Lung (tissue), 12 donors: ENCODE measurements around the gene SLC8A2. TPM values are rescaled to one million over a fixed set of nuclear protein-coding genes. Genes with fewer than 3 reads are reported as not detected.

Source experiments
- ATAC-seq: fragments of 200-7000 bp; cut with Tn5 transposase; one replicate; pipeline ENCODE4 v1.9.1; 2020; ENCODE audit warnings: moderate number of reproducible peaks; ENCODE audit not compliant: insufficient read depth, low FRiP score
- DNase-seq, 3 donors: peaks; one replicate each; pipeline ENCODE4 v3.0.0-alpha.2; 2013 to 2017
- H3K27ac ChIP-seq, 2 donors: one replicate each; pipeline ENCODE4 v1.5.1; 2013; ENCODE audit warnings: mild to moderate bottlenecking in 2 of 2, moderate library complexity in 2 of 2, control low read depth in 1 of 2, inconsistent platforms in 1 of 2, low read depth in 1 of 2, low read length in 1 of 2
- H3K27me3 ChIP-seq, 3 donors: one replicate each; pipeline ENCODE4 v1.5.1; 2013; ENCODE audit warnings: low read length in 2 of 3; ENCODE audit not compliant: control insufficient read depth in 3 of 3, insufficient read depth in 3 of 3
- H3K36me3 ChIP-seq, 4 donors: one replicate each; pipeline ENCODE4 v1.5.1; 2013; ENCODE audit warnings: low read length in 4 of 4, mild to moderate bottlenecking in 1 of 4, moderate library complexity in 1 of 4; ENCODE audit not compliant: control insufficient read depth in 4 of 4, insufficient read depth in 4 of 4
- H3K4me1 ChIP-seq, 5 donors: one replicate each; pipeline ENCODE4 v1.5.1; 2013; ENCODE audit warnings: low read length in 5 of 5, mild to moderate bottlenecking in 2 of 5, moderate library complexity in 1 of 5; ENCODE audit not compliant: control insufficient read depth in 5 of 5, insufficient read depth in 5 of 5
- H3K4me3 ChIP-seq: one replicate; pipeline ENCODE4 v1.5.1; 2013; ENCODE audit warnings: mild to moderate bottlenecking, control low read depth, moderate library complexity
- H3K9ac ChIP-seq, 2 donors: one replicate each; pipeline ENCODE4 v1.5.1; 2013; ENCODE audit warnings: low read length in 2 of 2, control low read depth in 1 of 2; ENCODE audit not compliant: insufficient read depth in 1 of 2
- H3K9me3 ChIP-seq, 4 donors: one replicate each; pipeline ENCODE4 v1.5.1; 2013; ENCODE audit warnings: low read length in 3 of 4, mild to moderate bottlenecking in 1 of 4, moderate library complexity in 1 of 4; ENCODE audit not compliant: control insufficient read depth in 4 of 4, insufficient read depth in 3 of 4
- whole genome bisulfite sequencing, 2 donors: extraction: QIAGEN DNeasy Blood & Tissue Kit; methylation state at CpG; one replicate each; pipeline ENCODE4 v1.1.7; 2013; 5-methylcytosine and 5-hydroxymethylcytosine counted together
- polyA plus RNA-seq, 2 donors: library from polyadenylated mRNA; stranded (reverse); fragments of 200-250 nt; gene quantifications; one replicate each; pipeline ENCODE4 v1.2.1, GENCODE V29; 2013
- total RNA-seq, 2 donors: library from RNA; depleted of rRNA in 1 of 2; stranded (reverse); fragments of >200 nt in 1 of 2; gene quantifications; one replicate each; pipeline ENCODE4 v1.2.1, GENCODE V29; 2014 to 2021
- TF ChIP-seq, protein P1 (sequence below): IDR thresholded peaks from 2 replicates; pipeline ENCODE4 v1.5.1; 2012; ENCODE audit warnings: mild to moderate bottlenecking; ENCODE audit errors: control extremely low read depth, extremely low read depth
- donor health status: control.
- donor health status: control.
- donor health status: Bipolar disorder and iron deficiency.
- donor health status: healthy.
- donor health status: DM: yes; HTN: yes; CAD: no.

The SLC8A2 gene
- total and polyA plus RNA-seq, 4 donors = 0.10 to 0.26 (median 0.15) TPM

DNA sequence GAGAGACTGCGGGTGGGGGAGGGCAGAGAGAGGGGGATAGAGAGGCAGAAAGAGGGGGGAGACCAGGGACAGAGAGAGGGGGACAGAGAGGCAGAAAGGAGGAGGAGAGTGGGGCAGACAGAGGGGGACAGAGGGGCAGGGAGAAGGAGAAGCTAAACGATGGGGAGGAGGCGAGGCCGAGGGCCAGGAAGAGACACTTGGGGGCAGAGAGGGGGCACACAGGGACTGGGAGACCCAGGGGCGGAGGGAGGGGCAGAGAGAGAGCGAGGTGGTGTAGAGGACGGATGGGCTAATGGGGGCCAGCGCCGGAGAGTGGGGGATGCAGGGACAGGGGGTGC is 53.0 kb downstream of the SLC8A2 start:
- no peak overlapping the region for H3K9ac ChIP-seq
- peaks cover 0 to 11% (median 0%) of the 10 kb centered on the region in 5 donors for H3K4me1 ChIP-seq
- H3K36me3 ChIP-seq = peaks cover 0 to 5% (median 3%) of the 10 kb centered on the region in 4 donors
- no peak overlapping the region for H3K27ac ChIP-seq
- ATAC-seq (no peak), DNase-seq (peak in 1 of 3 donors; percentile 24)
- WGBS, 2 donors = 0 to 2% methylated on average over 9 of the region's 9 CpGs
- H3K4me3 ChIP-seq = no peak overlapping the region
- TF ChIP-seq, protein P1, sequence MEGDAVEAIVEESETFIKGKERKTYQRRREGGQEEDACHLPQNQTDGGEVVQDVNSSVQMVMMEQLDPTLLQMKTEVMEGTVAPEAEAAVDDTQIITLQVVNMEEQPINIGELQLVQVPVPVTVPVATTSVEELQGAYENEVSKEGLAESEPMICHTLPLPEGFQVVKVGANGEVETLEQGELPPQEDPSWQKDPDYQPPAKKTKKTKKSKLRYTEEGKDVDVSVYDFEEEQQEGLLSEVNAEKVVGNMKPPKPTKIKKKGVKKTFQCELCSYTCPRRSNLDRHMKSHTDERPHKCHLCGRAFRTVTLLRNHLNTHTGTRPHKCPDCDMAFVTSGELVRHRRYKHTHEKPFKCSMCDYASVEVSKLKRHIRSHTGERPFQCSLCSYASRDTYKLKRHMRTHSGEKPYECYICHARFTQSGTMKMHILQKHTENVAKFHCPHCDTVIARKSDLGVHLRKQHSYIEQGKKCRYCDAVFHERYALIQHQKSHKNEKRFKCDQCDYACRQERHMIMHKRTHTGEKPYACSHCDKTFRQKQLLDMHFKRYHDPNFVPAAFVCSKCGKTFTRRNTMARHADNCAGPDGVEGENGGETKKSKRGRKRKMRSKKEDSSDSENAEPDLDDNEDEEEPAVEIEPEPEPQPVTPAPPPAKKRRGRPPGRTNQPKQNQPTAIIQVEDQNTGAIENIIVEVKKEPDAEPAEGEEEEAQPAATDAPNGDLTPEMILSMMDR = no peak
- H3K27me3 ChIP-seq = peaks cover 3 to 67% (median 29%) of the 10 kb centered on the region in 3 donors
- peaks cover 0 to 7% (median 0%) of the 10 kb centered on the region in 4 donors for H3K9me3 ChIP-seq

DNA sequence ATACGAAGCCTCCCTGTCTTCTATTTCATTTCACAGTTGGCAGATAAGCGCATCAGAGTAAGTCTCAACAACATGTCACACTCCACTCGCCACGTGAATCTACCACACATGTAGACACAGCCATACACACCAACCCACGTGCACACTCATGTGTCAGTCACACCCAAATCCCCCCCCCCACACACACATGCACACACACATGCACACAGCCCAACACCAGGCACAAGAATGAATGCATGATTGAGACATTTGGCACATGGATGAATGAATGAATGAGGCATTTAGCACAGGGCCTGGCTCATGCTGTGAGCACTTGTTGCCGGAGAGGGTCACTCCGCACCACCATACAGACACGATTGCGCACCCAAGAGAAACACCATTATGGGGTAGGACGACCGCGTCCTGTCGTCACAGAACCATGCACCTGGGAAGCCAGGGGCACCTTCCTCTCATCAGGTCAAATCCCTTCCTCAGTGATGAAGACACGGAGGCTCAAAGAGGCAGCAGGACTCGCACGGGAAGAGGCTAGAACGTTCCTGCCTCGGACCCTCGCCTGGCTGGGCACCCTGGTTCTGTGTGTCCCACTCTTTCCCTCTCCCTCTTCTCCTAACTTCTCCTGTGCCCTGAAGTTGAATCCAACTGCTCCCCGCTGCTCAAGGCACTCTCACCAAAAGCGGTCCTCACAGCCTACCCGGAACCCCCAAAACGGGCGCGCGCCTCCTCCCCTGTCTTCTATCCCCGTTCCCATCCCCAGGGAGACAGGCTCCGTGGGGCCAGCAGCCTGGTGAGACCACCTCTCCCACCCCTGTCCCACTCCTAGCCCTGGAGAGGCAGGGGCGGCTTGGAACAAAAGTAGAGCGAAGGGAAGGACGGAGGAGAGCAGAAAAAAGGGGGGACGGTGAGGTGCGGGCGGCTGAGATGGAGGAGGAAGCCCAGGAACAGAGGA is 53.7 kb downstream of the SLC8A2 start:
- Histone ChIP-seq H3K4me3 (no peak overlapping the region), H3K9me3 (peaks cover 0 to 7% (median 0%) of the 10 kb centered on the region in 4 donors), H3K27me3 (peaks cover 3 to 60% (median 24%) of the 10 kb centered on the region in 3 donors), H3K9ac (peak overlapping the region in 1 of 2 donors; percentile 20), H3K36me3 (peaks cover 0 to 5% (median 3%) of the 10 kb centered on the region in 4 donors), H3K4me1 (peaks cover 0 to 11% (median 0%) of the 10 kb centered on the region in 5 donors), H3K27ac (no peak overlapping the region)
- 4% methylated on average over 33 to 34 of the region's 34 CpGs for WGBS, 2 donors
- no peak for DNase-seq
- ATAC-seq = no peak
- TF ChIP-seq, protein P1 = no peak

DNA sequence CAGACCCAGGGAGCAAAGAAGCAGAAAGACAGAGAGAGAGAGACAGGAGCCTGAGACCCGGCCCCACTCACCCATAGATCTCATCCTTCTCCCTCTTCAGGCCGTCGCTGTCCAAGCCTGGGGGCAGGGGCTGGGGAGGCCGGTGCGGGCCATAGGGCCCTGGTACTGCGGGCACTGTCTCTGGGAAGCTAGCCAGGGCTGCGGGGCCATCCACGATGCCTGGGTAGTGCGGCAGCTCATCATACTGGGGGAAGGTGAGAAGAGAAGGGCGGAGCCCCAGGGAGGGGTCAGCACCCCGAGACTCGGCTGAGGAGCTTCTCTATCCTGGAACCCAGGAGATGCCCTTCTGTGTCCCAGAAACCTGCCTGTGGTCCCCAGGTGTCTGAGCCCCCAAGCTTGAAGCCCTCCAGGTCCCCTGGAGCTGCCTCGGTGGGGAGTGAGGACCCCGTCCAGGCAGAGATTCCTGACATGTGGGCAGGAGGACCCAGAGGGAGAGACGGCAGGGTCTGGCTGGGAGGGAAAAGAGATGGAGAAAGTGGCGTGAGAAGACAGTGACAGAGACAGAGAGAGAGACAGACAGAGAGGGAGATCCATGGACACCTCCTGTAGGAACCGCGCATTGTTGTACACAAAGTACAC is 54.5 kb downstream of the SLC8A2 start:
- WGBS, 2 donors = 8 to 15% methylated on average over 18 of the region's 18 CpGs
- Histone ChIP-seq H3K36me3 (peaks cover 0 to 5% (median 3%) of the 10 kb centered on the region in 4 donors), H3K27ac (no peak overlapping the region), H3K9me3 (peaks cover 0 to 7% (median 0%) of the 10 kb centered on the region in 4 donors), H3K4me1 (peaks cover 0 to 11% (median 0%) of the 10 kb centered on the region in 5 donors), H3K4me3 (no peak overlapping the region), H3K9ac (no peak overlapping the region), H3K27me3 (peaks cover 3 to 52% (median 16%) of the 10 kb centered on the region in 3 donors)
- no peak for ATAC-seq
- no peak for DNase-seq
- TF ChIP-seq, protein P1 = no peak
